ENCODE measurements around the gene TMC6.

- TF ChIP-seq CTCF (IDR thresholded peaks at IDR 0.05) (no peak), POLR2AphosphoS5 (IDR thresholded peaks at IDR 0.05; ENCODE audit: low read depth, low read length) (no peak), REST (IDR thresholded peaks at IDR 0.05; ENCODE audit: insufficient read depth in 1 of 2, low read depth in 2 of 2, low read length in 1 of 2) (no peak), TCF7L2 (IDR thresholded peaks at IDR 0.05; ENCODE audit: low read depth, low read length) (no peak), SIN3A (IDR thresholded peaks at IDR 0.05; ENCODE audit: borderline replicate concordance, insufficient read depth, low read depth, low read length) (no peak)
These were observed 47.1 kb upstream of the TMC6 start for GRCh38 chr17:78175643-78175981.
